HAP-1 (cell line): ENCODE results near the gene TMC5.

ENCODE experiments used
- DNase-seq, 2 experiments: peaks; one replicate each; pipeline ENCODE4 v3.0.0-alpha.2; 2016 to 2020; ENCODE audit warnings: low spot score in 2 of 2
- H3K27me3 ChIP-seq: fragments of 250-450 bp; sonication (Bioruptor Pico); 2 replicates; pipeline ENCODE4 v1.5.1; 2020; ENCODE audit warnings: low read depth, mild to moderate bottlenecking, moderate library complexity
- H3K36me3 ChIP-seq: fragments of 250-450 bp; sonication (Bioruptor Pico); replicated peaks from 2 replicates; pipeline ENCODE4 v1.5.1; 2020; ENCODE audit warnings: mild to moderate bottlenecking
- H3K4me1 ChIP-seq: fragments of 250-450 bp; sonication (Bioruptor Pico); 2 replicates; pipeline ENCODE4 v1.5.1; 2020; ENCODE audit warnings: mild to moderate bottlenecking
- H3K4me3 ChIP-seq: fragments of 250-450 bp; sonication (Bioruptor Pico); 2 replicates; pipeline ENCODE4 v1.5.1; 2020; ENCODE audit warnings: mild to moderate bottlenecking, moderate library complexity
- H3K9me3 ChIP-seq: fragments of 250-450 bp; sonication (Bioruptor Pico); 2 replicates; pipeline ENCODE4 v1.5.1; 2020; ENCODE audit warnings: mild to moderate bottlenecking, moderate library complexity
- in situ Hi-C: fragments of 300-500 bp; cut with MboI; formaldehyde crosslinking; loops from 3 replicates; pipeline ENCODE4 v1.14.3; 2020; ENCODE audit warnings: low sequenced_read_pairs, inconsistent platforms, mixed read lengths

TMC5 gene

DNA sequence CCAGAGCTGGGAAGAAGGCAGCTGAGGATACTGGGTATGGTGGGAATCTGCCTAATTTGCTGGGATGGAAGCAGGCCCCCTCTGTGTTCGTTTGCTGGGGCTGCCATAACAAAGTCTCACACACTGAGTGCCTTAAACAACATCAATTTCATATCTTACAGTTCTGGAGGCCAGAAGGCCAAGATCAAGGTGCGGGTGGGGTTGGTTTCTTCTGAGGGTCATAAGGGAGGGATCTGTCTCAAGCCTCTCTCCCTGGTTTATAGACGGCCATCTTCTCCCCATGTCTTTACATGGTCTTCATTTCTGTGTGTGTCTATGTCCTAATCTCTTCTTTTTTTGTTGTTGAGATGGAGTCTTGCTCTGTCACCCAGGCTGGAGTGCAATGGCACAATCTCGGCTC is 68.4 kb downstream of the TMC5 start:
- no peak overlapping the region for H3K4me3 ChIP-seq
- no peak for DNase-seq
- H3K4me1 ChIP-seq = no peaks in the 10 kb centered on the region; the same call in 1 of the 2 replicates
- no peaks in the 10 kb centered on the region for H3K36me3 ChIP-seq
- in situ Hi-C loops = no loop called here
- H3K9me3 ChIP-seq = no peaks in the 10 kb centered on the region
- no peaks in the 10 kb centered on the region for H3K27me3 ChIP-seq

DNA sequence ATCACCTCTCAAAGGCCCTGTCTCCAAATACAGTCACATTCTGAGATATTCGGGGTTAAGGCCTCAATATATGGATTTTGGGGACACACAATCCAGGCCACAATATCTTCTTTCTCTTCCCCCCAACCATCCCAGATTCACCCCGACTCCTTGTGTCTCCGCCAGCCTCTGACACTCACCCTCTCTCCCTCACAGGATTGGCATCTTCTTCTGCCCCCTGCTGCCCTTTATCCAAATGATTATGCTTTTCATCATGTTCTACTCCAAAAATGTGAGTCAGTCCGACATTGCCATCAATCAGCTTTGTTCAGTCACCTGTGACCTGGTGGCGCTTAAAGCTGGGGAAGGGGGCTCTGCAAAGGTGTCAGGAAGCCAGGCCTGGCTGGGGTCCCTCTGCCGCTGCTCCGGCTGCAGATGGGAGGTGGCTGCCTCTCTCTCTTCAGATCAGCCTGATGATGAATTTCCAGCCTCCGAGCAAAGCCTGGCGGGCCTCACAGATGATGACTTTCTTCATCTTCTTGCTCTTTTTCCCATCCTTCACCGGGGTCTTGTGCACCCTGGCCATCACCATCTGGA is 69.2 kb downstream of the TMC5 start:
- no peak for DNase-seq

GRCh38 chr16:19488213-19488640 is 70.5 kb downstream of the TMC5 start:
- in situ Hi-C loops = no loop called here
- no peaks in the 10 kb centered on the region for H3K9me3 ChIP-seq
- no peaks in the 10 kb centered on the region for H3K27me3 ChIP-seq
- H3K36me3 ChIP-seq = no peaks in the 10 kb centered on the region
- peak in 1 of 2 experiments; percentile 12 for DNase-seq
- no peaks in the 10 kb centered on the region; the same call in 1 of the 2 replicates for H3K4me1 ChIP-seq
- no peak overlapping the region for H3K4me3 ChIP-seq

More for the DNA sequence above, 69.2 kb downstream of the TMC5 start:
- Histone ChIP-seq H3K4me3 (no peak overlapping the region), H3K36me3 (no peaks in the 10 kb centered on the region), H3K9me3 (no peaks in the 10 kb centered on the region), H3K27me3 (no peaks in the 10 kb centered on the region), H3K4me1 (no peaks in the 10 kb centered on the region; the same call in 1 of the 2 replicates)
- in situ Hi-C loops = no loop called here

DNA sequence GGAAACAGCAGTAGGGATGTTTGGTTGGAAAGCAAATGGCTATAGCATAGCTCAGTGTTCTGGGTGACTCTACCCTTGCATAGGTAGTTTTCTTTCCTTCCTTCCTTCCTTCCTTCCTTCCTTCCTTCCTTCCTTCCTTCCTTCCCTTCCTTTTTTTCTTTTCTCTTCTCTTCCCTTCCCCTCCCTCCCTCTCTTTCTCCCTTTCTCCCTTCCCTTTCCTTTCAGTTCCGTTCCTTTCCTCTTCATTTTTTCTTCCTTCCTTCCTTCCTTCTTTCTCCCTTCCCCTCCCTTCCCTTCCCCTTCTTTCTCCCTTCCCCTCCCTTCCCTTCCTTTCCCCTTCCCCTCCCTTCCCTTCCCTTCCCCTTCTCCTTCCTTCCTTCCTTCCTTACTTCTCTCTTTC is 72.9 kb downstream of the TMC5 start:
- H3K36me3 ChIP-seq = no peaks in the 10 kb centered on the region
- no peak for DNase-seq
- no peaks in the 10 kb centered on the region; the same call in 1 of the 2 replicates for H3K4me1 ChIP-seq
- H3K27me3 ChIP-seq = no peaks in the 10 kb centered on the region
- H3K4me3 ChIP-seq = no peak overlapping the region
- H3K9me3 ChIP-seq = no peaks in the 10 kb centered on the region
- in situ Hi-C loops = no loop called here

- Histone ChIP-seq H3K4me3 (no peak overlapping the region), H3K36me3 (peaks cover 16% of the 10 kb centered on the region), H3K4me1 (no peaks in the 10 kb centered on the region), H3K27me3 (no peaks in the 10 kb centered on the region), H3K9me3 (no peaks in the 10 kb centered on the region)
- in situ Hi-C loops = no loop called here
- DNase-seq = no peak
These were observed 79.5 kb downstream of the TMC5 start for GRCh38 chr16:19497176-19497575.

- no peaks in the 10 kb centered on the region for H3K4me1 ChIP-seq
- H3K4me3 ChIP-seq = no peak overlapping the region
- in situ Hi-C loops = no loop called here
- H3K9me3 ChIP-seq = no peaks in the 10 kb centered on the region
- peaks cover 33% of the 10 kb centered on the region for H3K36me3 ChIP-seq
- DNase-seq = no peak
- no peaks in the 10 kb centered on the region for H3K27me3 ChIP-seq
These were observed 81.3 kb downstream of the TMC5 start for GRCh38 chr16:19499006-19499405.

GRCh38 chr16:19499481-19499880 is 81.8 kb downstream of the TMC5 start:
- Histone ChIP-seq H3K36me3 (peaks cover 38% of the 10 kb centered on the region), H3K27me3 (no peaks in the 10 kb centered on the region), H3K4me1 (no peaks in the 10 kb centered on the region), H3K9me3 (no peaks in the 10 kb centered on the region), H3K4me3 (no peak overlapping the region)
- no peak for DNase-seq
- in situ Hi-C loops = no loop called here

- in situ Hi-C loops = loop anchor here (5.0 to 25.0 kb wide), 2 partner anchors 100 to 690 kb away; partner anchors contain the start of gene ARL6IP1
- H3K4me1 ChIP-seq = no peaks in the 10 kb centered on the region
- no peak overlapping the region for H3K4me3 ChIP-seq
- H3K27me3 ChIP-seq = no peaks in the 10 kb centered on the region
- DNase-seq = peak; percentile 55 to 85
- no peaks in the 10 kb centered on the region for H3K9me3 ChIP-seq
- peaks cover 59% of the 10 kb centered on the region for H3K36me3 ChIP-seq
These were observed 84.9 kb downstream of the TMC5 start for GRCh38 chr16:19502395-19503131.

DNA sequence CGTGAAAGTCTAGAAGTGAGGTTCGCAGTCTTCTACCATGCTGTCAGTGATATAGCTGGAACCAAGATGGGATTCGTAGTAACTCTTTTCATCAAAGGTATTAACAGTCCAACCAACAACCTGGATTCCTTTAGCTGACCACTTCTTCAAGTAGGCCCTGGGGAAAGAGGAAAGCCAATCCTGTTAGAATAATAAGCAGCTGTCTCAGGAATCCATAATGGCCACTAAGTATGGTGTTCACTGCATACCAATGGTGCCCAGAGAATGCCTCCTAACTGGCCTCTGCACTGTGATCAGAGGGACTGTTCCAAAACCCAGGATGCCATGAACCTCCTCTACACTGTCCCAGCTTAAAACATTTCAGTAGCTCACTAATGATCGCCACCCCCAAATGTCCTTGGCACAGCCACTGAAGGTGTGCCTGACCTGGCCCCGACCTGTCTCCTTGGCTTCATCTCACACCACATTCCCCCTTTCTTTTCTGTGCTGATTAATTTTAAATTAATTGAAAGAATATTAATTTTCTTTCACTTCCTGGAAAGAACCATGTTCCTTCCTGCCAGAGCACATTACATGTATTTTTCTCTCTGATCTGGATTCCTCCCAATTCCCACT is 85.9 kb downstream of the TMC5 start:
- Histone ChIP-seq H3K4me3 (no peak overlapping the region), H3K9me3 (no peaks in the 10 kb centered on the region), H3K4me1 (no peaks in the 10 kb centered on the region), H3K27me3 (no peaks in the 10 kb centered on the region), H3K36me3 (peaks cover 59% of the 10 kb centered on the region)
- in situ Hi-C loops = loop anchor here (5.0 to 25.0 kb wide), 2 partner anchors 101 to 691 kb away; partner anchors contain the start of gene ARL6IP1
- no peak for DNase-seq

DNA sequence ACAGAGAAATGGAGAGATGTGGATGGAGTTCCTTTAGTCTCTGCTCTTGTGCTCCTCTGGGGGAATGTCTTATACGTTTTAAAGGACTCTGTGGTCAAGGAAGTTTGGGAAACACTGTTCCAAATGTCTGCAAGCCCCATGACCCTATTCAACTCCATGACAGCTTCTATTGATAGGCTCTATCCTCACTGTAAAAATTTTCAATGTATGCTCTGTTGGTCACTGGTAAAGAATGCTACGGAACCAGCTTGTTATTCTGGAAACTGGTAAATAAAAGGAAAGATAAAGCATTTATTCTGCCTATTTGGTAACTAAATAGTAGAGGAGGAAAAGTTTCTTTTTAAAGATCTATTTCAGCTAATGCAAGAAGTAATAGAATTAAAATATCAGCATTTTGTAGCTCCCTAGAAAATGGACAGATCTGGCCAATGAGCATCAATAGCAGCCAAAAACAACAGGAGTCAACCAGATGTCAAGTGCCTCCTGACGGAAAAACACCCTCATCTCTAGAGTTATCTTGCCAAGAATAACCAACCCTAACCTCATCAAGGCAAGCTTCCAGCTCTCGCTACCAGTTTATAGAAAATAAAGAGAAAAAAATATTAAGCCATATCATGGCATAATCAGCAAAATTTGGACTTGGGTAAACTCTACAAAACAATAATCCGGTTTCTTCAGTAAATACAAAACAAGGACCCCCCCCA is 88.1 kb downstream of the TMC5 start:
- DNase-seq = no peak
- Histone ChIP-seq H3K36me3 (peaks cover 67% of the 10 kb centered on the region), H3K4me1 (no peaks in the 10 kb centered on the region), H3K27me3 (no peaks in the 10 kb centered on the region), H3K9me3 (no peaks in the 10 kb centered on the region), H3K4me3 (no peak overlapping the region)
- in situ Hi-C loops = loop anchor here (25.0 kb wide), 1 partner anchor 693 kb away; the partner anchor contains the start of gene ARL6IP1

DNA sequence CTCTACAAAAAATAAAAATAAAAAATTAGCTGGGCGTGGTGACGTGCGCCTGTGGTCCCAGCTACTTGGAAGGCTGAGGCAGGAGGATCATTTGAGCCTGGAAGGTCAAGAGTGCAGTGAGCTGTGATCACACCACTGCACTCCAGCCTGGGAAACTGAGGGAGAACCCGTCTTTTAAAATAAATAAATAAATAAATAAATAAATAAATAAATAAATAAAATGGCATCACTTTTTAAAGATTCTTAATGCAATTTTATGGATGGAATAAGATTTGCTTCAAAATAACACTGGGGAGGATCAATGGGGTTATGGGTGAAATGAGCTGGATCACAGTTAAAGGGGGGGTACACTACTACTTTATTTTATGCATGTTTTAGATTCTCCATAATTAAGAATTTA is 89.3 kb downstream of the TMC5 start:
- Histone ChIP-seq H3K27me3 (no peaks in the 10 kb centered on the region), H3K36me3 (peaks cover 60% of the 10 kb centered on the region), H3K4me1 (no peaks in the 10 kb centered on the region), H3K4me3 (no peak overlapping the region), H3K9me3 (no peaks in the 10 kb centered on the region)
- in situ Hi-C loops = loop anchor here (25.0 kb wide), 1 partner anchor 695 kb away; the partner anchor contains the start of gene ARL6IP1
- no peak for DNase-seq

GRCh38 chr16:19507867-19508266 is 90.2 kb downstream of the TMC5 start:
- no peak for DNase-seq
- no peaks in the 10 kb centered on the region for H3K9me3 ChIP-seq
- H3K27me3 ChIP-seq = no peaks in the 10 kb centered on the region
- in situ Hi-C loops = loop anchor here (25.0 kb wide), 1 partner anchor 696 kb away; the partner anchor contains the start of gene ARL6IP1
- H3K4me1 ChIP-seq = no peaks in the 10 kb centered on the region
- H3K36me3 ChIP-seq = peaks cover 51% of the 10 kb centered on the region
- no peak overlapping the region for H3K4me3 ChIP-seq

DNA sequence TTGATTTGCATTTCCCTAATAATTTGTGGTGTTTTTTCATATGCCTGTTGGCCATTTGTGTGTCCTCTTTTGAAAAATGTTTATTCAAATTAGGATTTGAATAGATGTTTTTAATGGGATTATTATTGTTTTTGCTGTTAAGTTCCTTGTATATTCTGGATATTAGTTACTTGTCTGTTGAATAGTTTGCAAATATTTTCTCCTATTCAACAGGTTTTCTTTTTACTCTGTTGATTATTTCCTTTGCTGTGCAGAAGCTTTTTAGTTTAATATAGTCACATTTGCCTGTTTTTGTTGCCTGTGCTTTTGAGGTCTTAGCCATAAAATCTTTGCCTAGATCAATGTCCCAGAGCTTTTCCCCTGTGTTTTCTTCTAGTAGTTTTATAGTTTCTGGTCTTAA is 94.6 kb downstream of the TMC5 start:
- no peaks in the 10 kb centered on the region for H3K27me3 ChIP-seq
- DNase-seq = no peak
- H3K4me1 ChIP-seq = no peaks in the 10 kb centered on the region
- in situ Hi-C loops = loop anchor here (25.0 kb wide), 1 partner anchor 700 kb away; the partner anchor contains the start of gene ARL6IP1
- no peaks in the 10 kb centered on the region for H3K9me3 ChIP-seq
- H3K4me3 ChIP-seq = no peak overlapping the region
- peaks cover 48% of the 10 kb centered on the region for H3K36me3 ChIP-seq
